GM18502 (cell line): Measurements from ENCODE around the gene BCL2L1.
"Not testable (repeated sequence)": the region's sequence is repeated elsewhere in the genome, so short reads cannot be mapped to it uniquely, and the experiment has no call there.

ENCODE experiments used
- ATAC-seq: cut with Tn5 transposase; IDR thresholded peaks from one replicate; pipeline ENCODE4 v1.9.1; 2021; ENCODE audit warnings: mild to moderate bottlenecking; ENCODE audit not compliant: unreplicated experiment, poor library complexity

The BCL2L1 gene

GRCh38 chr20:31626534-31626933 lies 96.1 kb downstream of the BCL2L1 start:
- not testable (repeated sequence) for ATAC-seq

- ATAC-seq = not testable (repeated sequence)
Measured at GRCh38 chr20:31623123-31623505, 99.6 kb downstream of the BCL2L1 start.

- ATAC-seq = no peak
Measured at GRCh38 chr20:31620246-31620645, 102.4 kb downstream of the BCL2L1 start.

- ATAC-seq = no peak
Measured at GRCh38 chr20:31617432-31618104, 105.1 kb downstream of the BCL2L1 start.

- ATAC-seq = no peak
Measured at GRCh38 chr20:31615416-31615815, 107.3 kb downstream of the BCL2L1 start.
